ENCODE data around the gene IPO11. TPM values are rescaled to one million over a fixed set of nuclear protein-coding genes. Genes with fewer than 3 reads are reported as not detected.
"Not testable (repeated sequence)": the region's sequence is repeated elsewhere in the genome, so short reads cannot be mapped to it uniquely, and the experiment has no call there.

IPO11 gene
- total RNA-seq, 1 donor from 2014 or later = 20.2 TPM

- peaks cover 4% of the 10 kb centered on the region for H3K9me3 Mint-ChIP-seq (ENCODE audit: low read depth)
- no peak for DNase-seq (ENCODE audit: low spot score)
- H3K4me1 Mint-ChIP-seq (ENCODE audit: low read depth) = no peaks in the 10 kb centered on the region
- H3K27me3 Mint-ChIP-seq (ENCODE audit: low read depth) = no peaks in the 10 kb centered on the region
- H3K4me3 Mint-ChIP-seq (ENCODE audit: unreplicated experiment) = no peak overlapping the region
- H3K36me3 Mint-ChIP-seq (ENCODE audit: low read depth) = peaks cover 10% of the 10 kb centered on the region
- no peak for TF ChIP-seq CTCF (IDR thresholded peaks at IDR 0.05)
- H3K27ac Mint-ChIP-seq (ENCODE audit: unreplicated experiment) = no peak overlapping the region
These were observed 97.2 kb downstream of the IPO11 start for GRCh38 chr5:62509806-62510205.

GRCh38 chr5:62513085-62513484, 100.5 kb downstream of the IPO11 start:
- H3K4me1 Mint-ChIP-seq (ENCODE audit: low read depth); H3K27ac Mint-ChIP-seq (ENCODE audit: unreplicated experiment); DNase-seq (ENCODE audit: low spot score); H3K9me3 Mint-ChIP-seq (ENCODE audit: low read depth); H3K4me3 Mint-ChIP-seq (ENCODE audit: unreplicated experiment); H3K27me3 Mint-ChIP-seq (ENCODE audit: low read depth): not testable (repeated sequence)
- H3K36me3 Mint-ChIP-seq (ENCODE audit: low read depth) = peaks cover 12% of the 10 kb centered on the region

GRCh38 chr5:62514510-62515119, 102.1 kb downstream of the IPO11 start:
- Mint-ChIP-seq H3K4me1 (ENCODE audit: low read depth) (peaks cover 9% of the 10 kb centered on the region), H3K27me3 (ENCODE audit: low read depth) (no peaks in the 10 kb centered on the region), H3K27ac (ENCODE audit: unreplicated experiment) (no peak overlapping the region), H3K36me3 (ENCODE audit: low read depth) (peaks cover 9% of the 10 kb centered on the region), H3K4me3 (ENCODE audit: unreplicated experiment) (no peak overlapping the region), H3K9me3 (ENCODE audit: low read depth) (no peaks in the 10 kb centered on the region)
- no peak for TF ChIP-seq CTCF (IDR thresholded peaks at IDR 0.05)
- no peak for DNase-seq (ENCODE audit: low spot score)

- not testable (repeated sequence) for H3K9me3 Mint-ChIP-seq (ENCODE audit: low read depth); H3K36me3 Mint-ChIP-seq (ENCODE audit: low read depth); H3K4me1 Mint-ChIP-seq (ENCODE audit: low read depth); H3K27me3 Mint-ChIP-seq (ENCODE audit: low read depth); DNase-seq (ENCODE audit: low spot score); H3K4me3 Mint-ChIP-seq (ENCODE audit: unreplicated experiment); H3K27ac Mint-ChIP-seq (ENCODE audit: unreplicated experiment)
These were observed 108.2 kb downstream of the IPO11 start for GRCh38 chr5:62520812-62521211.

- TF ChIP-seq CTCF (IDR thresholded peaks at IDR 0.05) = no peak
- Mint-ChIP-seq H3K27me3 (ENCODE audit: low read depth) (no peaks in the 10 kb centered on the region), H3K27ac (ENCODE audit: unreplicated experiment) (no peak overlapping the region)
These were observed 108.8 kb downstream of the IPO11 start for GRCh38 chr5:62521319-62521718.

GRCh38 chr5:62522811-62523210, 110.2 kb downstream of the IPO11 start:
- no peak overlapping the region for H3K27ac Mint-ChIP-seq (ENCODE audit: unreplicated experiment)
- H3K4me3 Mint-ChIP-seq (ENCODE audit: unreplicated experiment) = no peak overlapping the region
- no peaks in the 10 kb centered on the region for H3K27me3 Mint-ChIP-seq (ENCODE audit: low read depth)
- H3K4me1 Mint-ChIP-seq (ENCODE audit: low read depth) = no peaks in the 10 kb centered on the region
- DNase-seq (ENCODE audit: low spot score) = no peak
- H3K36me3 Mint-ChIP-seq (ENCODE audit: low read depth) = peaks cover 6% of the 10 kb centered on the region
- no peak for TF ChIP-seq CTCF (IDR thresholded peaks at IDR 0.05)
- no peaks in the 10 kb centered on the region for H3K9me3 Mint-ChIP-seq (ENCODE audit: low read depth)

More at GRCh38 chr5:62521319-62521718, 108.8 kb downstream of the IPO11 start:
- H3K36me3 Mint-ChIP-seq (ENCODE audit: low read depth) = peaks cover 8% of the 10 kb centered on the region
- H3K4me3 Mint-ChIP-seq (ENCODE audit: unreplicated experiment) = no peak overlapping the region
- no peak for DNase-seq (ENCODE audit: low spot score)
- peaks cover 4% of the 10 kb centered on the region for H3K4me1 Mint-ChIP-seq (ENCODE audit: low read depth)
- H3K9me3 Mint-ChIP-seq (ENCODE audit: low read depth) = no peaks in the 10 kb centered on the region

Data from chondrocyte (in vitro differentiated cells).